IgD-negative memory B cell (primary cell): Measurements from ENCODE around the gene LUC7L. TPM values are rescaled to one million over a fixed set of nuclear protein-coding genes. Genes with fewer than 3 reads are reported as not detected.
A peak's percentile ranks its signal among the peaks of the same experiment; 100 is the strongest.
"Not testable (repeated sequence)": the region's sequence is repeated elsewhere in the genome, so short reads cannot be mapped to it uniquely, and the experiment has no call there.

Experiments used
- H3K27ac Mint-ChIP-seq, 3 donors: one replicate each; pipeline ENCODE4 v1.8.0; 2020 to 2022; ENCODE audit warnings: mild to moderate bottlenecking in 3 of 3, mixed read lengths in 3 of 3, moderate library complexity in 1 of 3
- H3K27me3 Mint-ChIP-seq: one replicate; pipeline ENCODE4 v1.8.0; 2021; ENCODE audit warnings: mixed read lengths
- H3K36me3 Mint-ChIP-seq: one replicate; pipeline ENCODE4 v1.8.0; 2020; ENCODE audit warnings: mild to moderate bottlenecking, mixed read lengths
- H3K4me1 Mint-ChIP-seq, 3 donors: one replicate each; pipeline ENCODE4 v1.8.0; 2020 to 2022; ENCODE audit warnings: mixed read lengths in 3 of 3, mild to moderate bottlenecking in 1 of 3
- H3K4me3 Mint-ChIP-seq, 4 donors: one replicate each; pipeline ENCODE4 v1.8.0; 2020 to 2022; ENCODE audit warnings: mild to moderate bottlenecking in 4 of 4, mixed read lengths in 4 of 4, moderate library complexity in 3 of 4
- H3K9me3 Mint-ChIP-seq, 3 donors: one replicate each; pipeline ENCODE4 v1.8.0; 2020 to 2021; ENCODE audit warnings: mixed read lengths in 3 of 3, mild to moderate bottlenecking in 1 of 3
- polyA plus RNA-seq: library from polyadenylated mRNA; unstranded; fragments of 300-500 nt; fragmentation: Illumina TruSeq; gene quantifications from one replicate; pipeline ENCODE4 v1.2.3, GENCODE V29; 2021

LUC7L gene
- polyA plus RNA-seq, 1 donor from 2014 or later: 17.6 TPM

DNA sequence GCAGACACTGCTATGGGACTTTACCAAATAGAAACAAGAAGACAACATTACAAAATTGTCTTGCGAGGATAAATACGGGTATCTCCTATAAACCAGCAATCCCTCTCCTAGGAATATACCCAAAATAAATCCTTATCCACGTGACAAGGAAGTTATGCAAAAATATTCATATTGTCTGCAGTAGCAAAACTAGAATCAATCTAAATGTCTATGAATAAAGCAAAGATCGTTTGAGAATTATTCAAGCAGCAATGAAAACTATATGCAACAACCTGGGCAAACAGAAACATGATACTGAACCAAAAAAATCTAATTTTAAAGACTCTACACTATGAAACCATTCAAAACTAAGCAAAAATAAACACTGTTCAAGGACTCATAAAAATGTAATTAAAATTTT lies 9.2 kb downstream of the LUC7L start:
- Mint-ChIP-seq H3K27me3 (no peaks in the 10 kb centered on the region), H3K27ac (no peak overlapping the region), H3K4me1 (peaks cover 4 to 5% (median 5%) of the 10 kb centered on the region in 3 donors), H3K4me3 (no peak overlapping the region), H3K9me3 (no peaks in the 10 kb centered on the region), H3K36me3 (no peaks in the 10 kb centered on the region)

GRCh38 chr16:212999-213398 lies 16.2 kb downstream of the LUC7L start:
- Mint-ChIP-seq H3K27me3 (no peaks in the 10 kb centered on the region), H3K9me3 (no peaks in the 10 kb centered on the region), H3K4me3 (no peak overlapping the region), H3K4me1 (peaks cover 0 to 5% (median 0%) of the 10 kb centered on the region in 3 donors), H3K27ac (no peak overlapping the region), H3K36me3 (peaks cover 5% of the 10 kb centered on the region)

DNA sequence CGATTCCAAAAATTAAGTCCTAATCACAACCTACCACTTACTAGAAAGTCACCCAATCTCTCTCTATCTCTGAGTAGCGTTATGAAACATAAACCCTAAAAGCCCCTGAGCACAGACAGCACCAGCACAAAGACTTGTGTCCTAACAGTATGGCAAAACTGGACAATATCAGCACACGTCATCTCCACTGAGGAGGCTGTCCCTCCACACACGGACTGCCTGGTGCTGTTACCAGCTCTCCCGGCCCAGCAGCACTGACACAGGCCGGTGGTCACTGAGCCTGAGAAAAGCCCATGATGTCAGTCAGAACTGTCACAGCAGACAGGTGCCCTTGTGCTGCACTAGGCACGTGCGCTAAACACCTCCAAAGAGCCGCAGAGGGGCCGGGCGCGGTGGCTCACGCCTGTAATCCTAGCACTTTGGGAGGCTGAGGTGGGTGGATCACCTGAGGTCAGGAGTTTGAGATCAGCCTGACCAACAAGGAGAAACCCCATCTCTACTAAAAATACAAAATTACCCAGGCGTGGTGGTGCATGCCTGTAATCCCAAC lies 17.5 kb downstream of the LUC7L start:
- H3K36me3 Mint-ChIP-seq: not testable (repeated sequence)
- peak overlapping the region in 1 of 3 donors; percentile 62 for H3K27ac Mint-ChIP-seq

DNA sequence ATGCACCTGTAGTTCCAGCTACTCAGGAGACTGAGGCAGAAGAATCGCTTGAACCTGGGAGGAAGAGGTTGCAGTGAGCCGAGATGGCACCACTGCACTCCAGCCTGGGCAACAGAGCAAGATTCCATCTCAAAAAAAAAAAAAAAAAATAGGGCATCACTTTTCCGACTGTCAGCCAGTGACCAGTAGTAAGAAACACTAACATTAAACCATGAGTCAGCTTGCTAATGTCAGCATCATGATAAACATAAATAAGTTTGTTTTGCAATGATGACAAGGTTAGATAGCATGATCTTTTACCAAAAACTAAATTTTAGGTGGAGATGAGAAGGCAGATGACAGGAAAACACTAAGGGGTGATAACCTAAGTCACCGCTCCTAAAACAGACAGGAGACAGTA lies 19.9 kb downstream of the LUC7L start:
- H3K9me3 Mint-ChIP-seq, H3K27me3 Mint-ChIP-seq, H3K4me3 Mint-ChIP-seq, H3K27ac Mint-ChIP-seq, H3K36me3 Mint-ChIP-seq, H3K4me1 Mint-ChIP-seq: not testable (repeated sequence)

More for the DNA sequence above, 17.5 kb downstream of the LUC7L start:
- not testable (repeated sequence) for H3K4me1 Mint-ChIP-seq, H3K27me3 Mint-ChIP-seq, H3K4me3 Mint-ChIP-seq, H3K9me3 Mint-ChIP-seq

DNA sequence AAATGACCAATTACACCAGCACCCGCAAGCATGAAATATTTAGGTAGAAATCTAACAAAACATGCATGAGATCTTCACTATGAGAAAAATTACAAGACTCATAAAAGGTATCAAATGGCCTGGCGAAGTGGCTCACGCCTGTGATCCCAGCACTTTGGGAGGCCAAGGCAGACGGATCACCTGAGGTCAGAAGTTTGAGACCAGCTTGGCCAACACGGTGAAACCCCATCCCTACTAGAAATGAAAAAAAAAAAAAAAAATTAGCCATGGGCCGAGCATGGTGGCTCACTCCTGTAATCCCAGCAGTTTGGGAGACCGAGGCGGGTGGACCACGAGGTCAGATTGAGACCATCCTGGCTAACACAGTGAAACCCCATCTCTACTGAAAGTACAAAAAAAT lies 25.2 kb downstream of the LUC7L start:
- not testable (repeated sequence) for H3K27me3 Mint-ChIP-seq, H3K4me3 Mint-ChIP-seq, H3K9me3 Mint-ChIP-seq, H3K4me1 Mint-ChIP-seq, H3K36me3 Mint-ChIP-seq
- peak overlapping the region in 2 of 3 donors; percentile 43 to 80 for H3K27ac Mint-ChIP-seq

- Mint-ChIP-seq H3K36me3 (peaks cover 7% of the 10 kb centered on the region), H3K4me3 (no peak overlapping the region), H3K27me3 (no peaks in the 10 kb centered on the region), H3K4me1 (peaks cover 0 to 1% (median 0%) of the 10 kb centered on the region in 3 donors), H3K27ac (peak overlapping the region in 1 of 3 donors; percentile 31), H3K9me3 (no peaks in the 10 kb centered on the region)
Observed at GRCh38 chr16:203246-203645, 26.0 kb downstream of the LUC7L start.

DNA sequence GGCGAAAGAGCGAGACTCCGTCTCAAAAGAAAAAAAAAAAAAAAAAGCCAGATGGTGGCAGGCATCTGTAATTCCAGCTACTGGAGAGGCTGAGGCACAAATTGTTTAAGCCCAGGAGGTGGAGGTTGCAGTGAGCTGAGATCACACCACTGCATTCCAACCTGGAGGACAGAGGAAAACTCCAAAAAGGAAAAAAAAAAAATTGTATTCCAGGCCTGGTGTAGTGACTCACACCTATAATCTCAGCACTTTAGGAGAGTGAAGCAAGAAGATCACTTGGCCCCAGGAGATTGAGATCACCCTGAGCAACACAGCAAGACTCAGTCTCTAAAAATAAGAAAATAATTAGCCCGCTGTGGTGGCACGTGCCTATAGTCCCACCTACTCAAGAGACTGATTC lies 28.9 kb downstream of the LUC7L start:
- Mint-ChIP-seq H3K4me1 (peaks cover 0 to 1% (median 0%) of the 10 kb centered on the region in 3 donors), H3K4me3 (no peak overlapping the region), H3K9me3 (no peaks in the 10 kb centered on the region), H3K27me3 (no peaks in the 10 kb centered on the region), H3K27ac (no peak overlapping the region), H3K36me3 (peaks cover 7% of the 10 kb centered on the region)

DNA sequence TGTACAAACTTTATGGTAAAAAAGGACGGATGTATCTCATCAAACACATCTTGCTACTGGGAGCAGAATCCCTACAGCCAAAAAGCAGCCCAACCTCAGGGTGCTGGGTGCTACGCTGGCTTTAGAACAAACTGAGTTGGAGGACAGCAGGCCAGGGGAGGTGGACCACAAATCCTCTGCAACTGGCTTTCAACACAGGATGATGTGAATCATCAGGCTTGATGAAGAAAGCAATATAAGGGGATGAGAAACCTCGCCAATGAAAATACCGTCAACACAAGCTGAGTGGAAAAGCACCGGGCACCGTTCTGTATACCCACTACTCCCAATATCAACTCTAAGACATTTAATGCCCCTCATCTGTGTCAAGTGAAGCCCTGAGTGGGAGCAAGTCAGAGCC lies 34.7 kb downstream of the LUC7L start:
- H3K4me3 Mint-ChIP-seq: no peak overlapping the region
- H3K4me1 Mint-ChIP-seq: no peaks in the 10 kb centered on the region
- H3K27me3 Mint-ChIP-seq: no peaks in the 10 kb centered on the region
- H3K36me3 Mint-ChIP-seq: peaks cover 6% of the 10 kb centered on the region
- no peak overlapping the region for H3K27ac Mint-ChIP-seq
- no peaks in the 10 kb centered on the region for H3K9me3 Mint-ChIP-seq

DNA sequence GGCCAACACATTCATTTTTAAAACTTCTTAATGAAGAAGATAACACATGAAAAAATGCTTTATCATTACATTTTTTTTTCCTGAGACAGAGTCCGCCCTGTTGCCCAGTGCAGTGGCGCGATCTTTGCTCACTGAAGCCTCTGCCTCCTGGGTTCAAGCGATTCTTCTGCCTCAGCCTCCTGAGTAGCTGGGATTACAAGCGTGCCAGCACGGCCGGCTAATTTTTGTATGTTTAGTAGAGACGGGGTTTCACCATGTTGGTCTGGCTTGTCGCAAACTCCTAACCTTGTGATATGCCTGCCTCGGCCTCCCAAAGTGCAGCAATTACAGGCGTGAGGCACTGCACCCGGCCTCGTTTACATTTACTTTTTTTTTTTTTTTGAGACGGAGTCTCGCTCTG lies 35.8 kb downstream of the LUC7L start:
- H3K36me3 Mint-ChIP-seq: peaks cover 3% of the 10 kb centered on the region
- H3K9me3 Mint-ChIP-seq: no peaks in the 10 kb centered on the region
- H3K27me3 Mint-ChIP-seq: no peaks in the 10 kb centered on the region
- H3K4me1 Mint-ChIP-seq: no peaks in the 10 kb centered on the region
- H3K27ac Mint-ChIP-seq: peak overlapping the region in 1 of 3 donors; percentile 84
- no peak overlapping the region for H3K4me3 Mint-ChIP-seq

- Mint-ChIP-seq H3K27ac (peak overlapping the region in 1 of 3 donors; percentile 84), H3K27me3 (no peaks in the 10 kb centered on the region), H3K36me3 (peaks cover 3% of the 10 kb centered on the region)
Observed at GRCh38 chr16:192686-193085, 36.6 kb downstream of the LUC7L start.

DNA sequence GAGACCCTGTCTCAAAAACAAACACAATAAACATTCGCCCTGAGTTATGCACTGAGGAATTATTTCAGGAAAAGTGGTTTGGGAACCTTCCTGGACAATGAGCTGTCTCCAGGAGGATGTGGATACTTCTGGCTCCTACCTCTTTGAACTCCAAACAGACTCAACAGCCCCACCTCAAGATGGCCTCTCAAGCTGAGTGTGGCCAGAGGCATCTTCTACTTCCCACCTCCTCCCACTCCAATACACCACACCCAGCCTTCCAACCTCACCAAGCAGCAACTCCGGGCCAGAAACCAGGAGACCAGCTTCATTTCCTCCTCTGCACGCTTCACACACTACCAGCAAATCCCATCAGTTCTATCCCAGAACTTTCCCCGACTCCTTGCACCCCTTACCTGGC lies 37.4 kb downstream of the LUC7L start:
- H3K9me3 Mint-ChIP-seq: no peaks in the 10 kb centered on the region
- no peaks in the 10 kb centered on the region for H3K27me3 Mint-ChIP-seq
- H3K4me3 Mint-ChIP-seq: no peak overlapping the region
- H3K36me3 Mint-ChIP-seq: peaks cover 3% of the 10 kb centered on the region
- H3K27ac Mint-ChIP-seq: no peak overlapping the region
- no peaks in the 10 kb centered on the region for H3K4me1 Mint-ChIP-seq

More at GRCh38 chr16:192686-193085, 36.6 kb downstream of the LUC7L start:
- no peaks in the 10 kb centered on the region for H3K9me3 Mint-ChIP-seq
- no peak overlapping the region for H3K4me3 Mint-ChIP-seq
- H3K4me1 Mint-ChIP-seq: no peaks in the 10 kb centered on the region

DNA sequence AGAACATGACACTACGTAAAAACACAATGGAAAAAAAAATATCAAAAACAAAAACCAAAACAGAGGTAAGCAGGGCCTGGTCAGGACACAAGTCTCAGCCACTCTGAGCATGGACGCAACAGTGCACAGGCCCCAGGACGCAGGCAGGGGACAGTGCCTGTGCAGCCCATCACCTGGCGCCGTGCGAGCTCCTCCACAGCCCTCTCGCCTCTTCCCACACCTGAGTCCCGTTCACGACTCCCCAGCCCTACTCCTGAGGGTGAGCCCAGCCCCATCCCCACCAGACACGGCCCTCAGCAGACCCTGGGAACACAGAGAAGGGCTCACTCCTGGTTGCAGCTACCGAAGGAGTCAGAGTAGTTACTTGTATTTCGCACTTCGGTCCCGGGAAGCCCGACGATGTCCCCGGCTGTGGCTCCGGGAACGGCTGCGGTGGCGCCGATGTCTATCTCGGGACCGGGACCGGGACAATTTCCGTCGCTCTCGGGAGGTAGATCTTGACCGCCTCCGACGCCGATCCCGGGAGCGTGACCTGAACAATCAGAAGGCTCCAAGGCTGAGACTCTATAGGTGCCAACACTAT lies 39.6 kb downstream of the LUC7L start:
- no peak overlapping the region for H3K27ac Mint-ChIP-seq
- H3K27me3 Mint-ChIP-seq: no peaks in the 10 kb centered on the region
- H3K4me3 Mint-ChIP-seq: no peak overlapping the region
- H3K36me3 Mint-ChIP-seq: peaks cover 2% of the 10 kb centered on the region
- H3K4me1 Mint-ChIP-seq: no peaks in the 10 kb centered on the region
- H3K9me3 Mint-ChIP-seq: no peaks in the 10 kb centered on the region

DNA sequence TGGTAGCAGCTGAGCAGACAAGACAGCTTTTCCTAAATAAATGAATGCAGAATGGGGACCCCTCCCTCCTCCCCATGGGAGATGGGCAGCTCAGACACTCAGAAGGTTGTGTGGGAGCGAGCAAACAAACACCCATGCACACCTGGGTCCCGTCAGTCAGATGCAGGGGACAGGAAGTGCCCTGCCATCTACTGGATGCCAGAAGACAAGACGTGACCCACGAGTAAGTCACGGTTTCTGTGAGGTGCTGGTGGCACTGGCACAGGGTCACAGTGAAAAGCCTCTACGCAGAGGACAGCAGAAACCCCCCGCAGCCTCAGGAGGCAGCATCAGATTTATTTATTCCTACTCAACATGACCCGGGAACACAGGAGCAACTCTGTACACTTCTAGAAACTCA lies 40.6 kb downstream of the LUC7L start:
- no peaks in the 10 kb centered on the region for H3K9me3 Mint-ChIP-seq
- peaks cover 2% of the 10 kb centered on the region for H3K36me3 Mint-ChIP-seq
- H3K4me3 Mint-ChIP-seq: no peak overlapping the region
- no peaks in the 10 kb centered on the region for H3K4me1 Mint-ChIP-seq
- H3K27me3 Mint-ChIP-seq: no peaks in the 10 kb centered on the region
- peak overlapping the region; percentile 7 to 50 (median 29) for H3K27ac Mint-ChIP-seq

DNA sequence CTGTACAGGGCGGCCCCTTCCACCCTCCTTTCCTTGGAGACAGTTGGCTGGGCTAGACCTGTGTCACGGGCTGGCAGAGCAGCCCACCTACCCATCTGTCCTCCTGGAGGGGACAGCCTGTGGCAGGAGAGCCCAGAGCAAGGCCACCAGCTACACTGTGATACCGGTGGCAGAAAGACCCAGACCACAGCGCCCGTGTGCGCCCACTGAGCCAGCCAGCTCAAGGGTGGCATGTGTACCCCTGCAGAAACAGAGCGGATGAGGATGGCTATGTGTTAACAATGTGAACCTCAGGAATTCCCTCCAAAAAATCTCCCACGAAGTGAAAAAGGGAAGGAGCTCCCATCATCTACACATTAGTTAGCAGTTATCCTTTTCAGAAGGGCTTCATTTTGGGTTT lies 41.9 kb downstream of the LUC7L start:
- Mint-ChIP-seq H3K36me3 (no peaks in the 10 kb centered on the region), H3K9me3 (no peaks in the 10 kb centered on the region), H3K27me3 (no peaks in the 10 kb centered on the region)

DNA sequence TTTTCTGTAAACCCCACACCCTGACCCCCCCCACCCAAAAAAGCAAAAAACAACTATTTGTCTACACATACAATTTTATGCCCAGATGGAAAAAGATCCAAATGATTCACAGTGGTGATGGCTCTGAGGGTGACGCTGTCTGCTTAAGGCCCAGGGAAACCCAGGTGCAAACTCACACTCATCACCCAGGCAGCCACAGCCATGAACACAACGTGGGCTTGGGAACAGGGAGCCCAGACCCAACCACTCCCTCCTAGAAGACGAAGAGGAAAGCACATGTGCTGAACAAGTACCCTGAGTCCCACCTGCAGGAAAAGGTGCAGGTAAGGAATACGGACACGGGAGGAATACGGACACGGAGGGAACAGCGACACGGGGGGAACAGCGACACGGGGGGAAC lies 43.6 kb downstream of the LUC7L start:
- Mint-ChIP-seq H3K4me1 (no peaks in the 10 kb centered on the region), H3K36me3 (no peaks in the 10 kb centered on the region), H3K9me3 (no peaks in the 10 kb centered on the region), H3K4me3 (no peak overlapping the region), H3K27me3 (no peaks in the 10 kb centered on the region), H3K27ac (no peak overlapping the region)

More for the DNA sequence above, 41.9 kb downstream of the LUC7L start:
- no peaks in the 10 kb centered on the region for H3K4me1 Mint-ChIP-seq
- H3K27ac Mint-ChIP-seq: no peak overlapping the region
- H3K4me3 Mint-ChIP-seq: no peak overlapping the region

GRCh38 chr16:185213-185612 lies 44.0 kb downstream of the LUC7L start:
- Mint-ChIP-seq H3K27ac (peak overlapping the region in 1 of 3 donors; percentile 21), H3K4me3 (no peak overlapping the region), H3K36me3 (no peaks in the 10 kb centered on the region), H3K27me3 (no peaks in the 10 kb centered on the region), H3K9me3 (no peaks in the 10 kb centered on the region), H3K4me1 (no peaks in the 10 kb centered on the region)
